HK-2 (cell line): ENCODE results near the gene KDELR3.

Experiments
- DNase-seq: peaks from one replicate; pipeline ENCODE4 v3.0.0-alpha.2; 2018; ENCODE audit not compliant: unreplicated experiment

KDELR3 gene

DNA sequence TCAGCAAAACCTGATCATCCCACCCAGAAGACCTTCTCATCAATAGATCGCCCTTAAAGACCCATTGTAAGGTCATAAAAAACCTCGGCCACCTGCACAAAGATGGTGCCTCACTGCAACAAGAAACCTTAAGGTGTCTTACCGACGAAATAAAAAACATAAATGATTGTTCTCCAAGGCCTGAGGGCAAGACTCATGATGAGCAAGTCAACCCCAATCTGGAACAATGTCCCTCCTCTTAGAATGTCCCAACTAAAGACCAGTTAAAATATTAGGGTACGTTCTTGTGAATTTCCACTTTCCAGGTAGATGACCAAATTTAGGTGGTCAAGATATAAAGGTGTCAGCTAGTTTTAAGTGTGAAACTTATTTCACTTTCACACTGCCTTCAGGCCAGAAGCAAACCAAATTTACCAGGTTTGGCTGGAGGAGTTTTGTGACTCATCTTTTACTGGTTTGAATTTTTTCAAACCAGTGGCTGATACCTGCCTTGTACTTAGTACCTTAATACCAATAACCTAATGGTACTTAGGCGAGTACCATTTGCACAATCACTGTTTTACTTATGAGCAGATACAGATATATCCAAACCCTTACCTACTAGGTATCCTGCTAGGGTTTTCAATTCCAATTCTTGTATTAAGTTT lies 14.9 kb downstream of the KDELR3 start:
- DNase-seq = no peak

DNA sequence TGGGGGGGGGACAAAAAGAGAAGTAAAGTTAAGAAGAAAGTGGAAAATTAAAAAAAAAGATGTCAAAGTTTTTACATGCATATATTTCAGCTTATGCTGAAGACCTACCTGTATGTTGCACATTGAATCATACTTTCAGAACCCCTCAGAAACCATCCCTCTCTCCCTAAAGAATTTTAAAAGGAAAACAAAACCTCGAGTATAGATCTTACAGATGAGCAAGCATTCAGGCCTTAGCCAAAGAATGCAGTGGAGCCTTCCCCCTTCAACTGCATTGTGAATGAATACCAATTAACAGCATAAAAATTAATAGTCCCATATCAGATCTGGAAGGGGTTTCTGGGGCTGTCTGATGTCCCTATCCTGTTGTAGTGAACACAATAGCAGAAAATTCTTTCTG lies 16.3 kb downstream of the KDELR3 start:
- DNase-seq = no peak

DNA sequence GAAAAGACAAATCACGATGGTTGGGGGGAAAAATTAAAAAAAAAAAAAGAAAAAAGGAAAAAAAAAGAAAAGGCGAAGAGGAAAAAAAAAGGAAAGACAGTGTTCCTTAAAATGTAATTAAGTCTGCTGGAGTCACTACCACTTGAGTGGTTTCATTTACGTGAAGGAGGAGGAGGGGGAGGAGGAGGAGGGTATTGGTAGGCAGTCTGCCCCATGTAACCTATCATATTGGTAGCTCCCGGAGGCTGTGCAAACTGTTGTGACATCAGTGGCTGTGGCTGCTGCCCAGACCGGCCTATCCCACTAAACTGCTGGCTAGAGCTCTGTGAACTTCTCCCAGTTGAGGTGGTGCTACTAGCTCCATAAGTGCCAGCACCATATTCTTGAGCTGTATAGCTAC lies 17.9 kb downstream of the KDELR3 start:
- DNase-seq = no peak

DNA sequence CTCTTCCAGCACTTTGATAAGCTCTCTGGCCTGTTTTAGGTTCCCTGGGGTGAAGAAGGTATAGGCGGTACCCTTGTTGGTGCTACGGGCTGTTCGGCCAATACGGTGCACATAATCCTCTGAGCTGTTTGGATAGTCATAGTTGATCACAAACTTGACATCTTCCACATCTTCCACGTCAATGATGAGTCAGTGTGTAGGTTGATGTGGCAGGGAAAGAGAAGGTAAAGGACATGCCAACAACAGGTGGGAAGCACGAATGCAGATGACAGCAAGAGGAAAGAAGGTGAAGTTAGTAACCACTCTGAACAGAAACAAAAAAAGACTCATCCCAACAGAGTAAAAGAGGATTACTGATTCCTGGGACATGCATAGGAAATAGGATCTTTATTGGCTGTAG lies 20.1 kb downstream of the KDELR3 start:
- DNase-seq = no peak

DNA sequence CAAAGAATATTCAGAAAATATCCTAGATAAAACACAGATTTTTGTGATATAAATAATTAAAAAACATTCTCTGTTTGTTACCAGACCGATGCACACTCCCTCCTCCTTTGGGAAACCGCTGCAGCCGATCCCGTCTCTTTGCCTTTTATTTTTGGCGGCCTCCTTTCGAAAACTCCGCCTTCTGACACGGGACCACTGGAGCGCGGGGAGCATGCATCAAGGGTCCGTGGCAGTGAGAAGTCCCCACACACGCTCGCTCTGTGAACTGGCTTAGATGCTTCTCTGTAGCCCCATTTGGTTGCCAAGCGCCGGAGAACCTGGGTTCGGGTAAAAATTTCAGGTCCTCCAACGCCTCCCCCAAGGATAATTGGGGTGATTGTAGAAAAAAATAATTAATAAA lies 21.2 kb downstream of the KDELR3 start:
- DNase-seq = no peak

DNA sequence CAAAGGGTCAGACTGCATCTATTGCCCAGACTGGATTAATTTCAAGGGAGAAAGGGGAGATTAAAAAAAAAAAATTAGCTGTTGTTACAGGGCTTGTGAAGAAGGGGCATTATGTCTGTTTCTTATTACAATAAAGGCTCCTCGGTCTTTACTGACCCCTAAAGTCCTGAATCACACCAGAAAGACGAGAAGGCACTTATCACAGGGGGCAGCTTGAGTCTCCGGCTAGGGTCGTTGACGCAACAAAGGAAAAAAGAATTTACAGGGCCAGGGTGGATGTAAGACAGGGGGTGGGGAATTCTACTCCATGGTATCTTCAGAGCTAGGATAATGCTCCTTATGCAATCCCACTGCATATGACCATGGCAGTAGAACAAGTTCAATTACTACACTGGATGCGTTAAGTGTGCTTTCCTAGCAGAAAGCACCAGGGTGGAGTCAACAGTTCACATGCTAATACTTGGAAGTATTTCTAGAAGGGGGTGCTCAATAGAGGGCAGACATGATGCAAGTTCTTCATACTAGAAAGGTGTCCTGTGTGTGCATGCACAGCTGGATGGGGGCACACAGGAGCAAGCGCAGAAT lies 21.8 kb downstream of the KDELR3 start:
- DNase-seq = no peak

DNA sequence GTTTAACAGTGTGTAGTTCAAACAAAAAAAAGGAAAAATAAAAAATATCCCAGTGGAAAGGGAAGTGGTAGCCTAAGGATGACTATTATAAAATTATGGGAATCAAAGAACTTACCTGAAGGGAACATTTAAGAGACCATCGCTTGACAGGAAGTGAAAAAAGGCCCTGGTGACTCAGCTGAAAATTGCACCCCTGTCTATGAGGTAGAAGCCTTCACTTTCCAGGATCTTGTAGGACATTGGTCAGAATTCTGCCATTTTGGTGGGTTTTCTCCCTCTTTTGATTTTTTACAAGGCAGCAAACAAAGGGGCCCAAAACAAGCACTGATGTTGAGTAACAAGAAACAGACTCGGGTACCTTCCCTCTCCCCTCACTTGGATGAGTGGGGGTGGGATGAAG lies 22.6 kb downstream of the KDELR3 start:
- no peak for DNase-seq

DNA sequence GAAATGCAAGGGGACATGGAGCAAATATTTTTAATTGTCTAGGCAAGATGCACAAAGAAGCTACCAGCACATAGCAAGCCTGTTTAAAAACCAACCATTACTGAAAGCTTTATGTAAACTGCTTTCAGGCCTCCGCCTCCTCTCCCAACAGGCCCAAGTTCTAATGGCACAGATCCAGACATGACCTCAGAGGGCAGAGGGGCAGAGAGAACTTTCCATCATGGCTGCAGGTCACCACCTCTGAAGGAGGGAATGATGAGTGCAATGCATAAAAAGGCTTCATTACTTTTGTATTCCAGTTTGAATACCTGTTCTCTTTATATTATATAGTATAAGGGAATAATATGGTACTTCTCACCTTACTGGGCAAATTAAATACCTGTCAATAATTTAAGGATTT lies 23.0 kb downstream of the KDELR3 start:
- DNase-seq = no peak

DNA sequence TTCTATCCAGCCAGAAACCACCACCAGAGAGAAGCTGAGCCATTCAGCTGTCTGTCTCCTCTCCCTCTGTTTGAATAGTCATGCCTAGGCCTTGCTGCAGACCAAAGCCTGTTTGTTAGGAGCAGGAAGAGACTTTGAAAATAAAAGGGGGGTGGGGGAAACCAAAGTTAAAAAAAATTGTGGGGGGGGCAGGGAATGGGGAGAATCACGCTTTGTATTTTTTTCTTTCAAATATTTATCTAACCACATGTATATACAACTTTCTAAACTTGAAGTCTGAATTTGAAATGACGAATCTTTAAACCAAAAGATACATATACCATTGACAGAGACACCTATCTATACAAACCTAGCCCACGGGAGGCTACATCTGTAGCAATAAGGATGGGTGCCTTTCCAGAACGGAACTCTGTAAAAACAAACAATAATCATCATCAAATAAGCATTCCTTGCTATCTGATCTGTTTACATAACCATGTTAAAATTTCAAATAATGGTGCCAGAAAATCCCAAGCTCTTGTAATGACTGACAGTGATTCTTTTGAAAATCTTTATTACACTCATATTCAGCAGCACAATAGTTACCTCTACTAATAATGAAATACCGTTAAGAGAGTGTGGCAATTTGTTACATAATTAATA lies 23.9 kb downstream of the KDELR3 start:
- DNase-seq = no peak

DNA sequence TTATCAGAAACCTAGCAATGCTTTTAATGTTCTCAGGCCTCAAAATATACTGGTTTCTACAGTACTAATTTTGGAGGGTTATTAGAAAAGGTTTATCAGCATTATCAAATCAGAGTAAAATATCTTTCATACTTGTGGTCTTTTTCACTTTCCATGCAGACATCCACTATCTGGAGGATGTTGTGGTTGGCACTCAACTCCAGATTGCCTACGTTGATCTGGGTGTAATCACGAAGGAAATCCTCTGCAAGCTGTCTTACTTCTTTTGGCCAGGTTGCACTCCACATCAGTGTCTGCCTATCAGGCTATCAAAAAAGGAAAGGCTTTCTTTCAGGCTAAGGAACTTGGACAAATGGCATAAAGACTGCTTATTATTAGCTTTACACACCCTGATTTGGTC lies 26.6 kb downstream of the KDELR3 start:
- no peak for DNase-seq

DNA sequence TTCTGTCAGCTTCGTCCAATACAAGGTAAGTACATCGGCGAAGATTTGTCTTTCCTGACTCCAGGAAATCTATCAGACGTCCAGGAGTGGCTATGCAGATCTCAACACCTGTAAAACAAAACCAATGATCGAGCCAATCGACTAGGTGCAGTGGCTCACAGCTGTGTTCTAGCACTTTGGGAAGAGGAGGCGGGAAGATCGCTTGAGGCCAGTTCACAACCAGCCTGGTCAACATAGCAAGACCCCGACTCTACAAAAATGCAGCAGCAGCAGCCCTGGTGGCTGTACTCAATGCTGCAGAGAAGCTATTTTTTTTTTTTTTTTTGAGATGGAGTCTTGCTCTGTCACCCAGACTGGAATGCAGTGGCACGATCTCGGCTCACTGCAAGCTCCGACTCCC lies 27.0 kb downstream of the KDELR3 start:
- no peak for DNase-seq

DNA sequence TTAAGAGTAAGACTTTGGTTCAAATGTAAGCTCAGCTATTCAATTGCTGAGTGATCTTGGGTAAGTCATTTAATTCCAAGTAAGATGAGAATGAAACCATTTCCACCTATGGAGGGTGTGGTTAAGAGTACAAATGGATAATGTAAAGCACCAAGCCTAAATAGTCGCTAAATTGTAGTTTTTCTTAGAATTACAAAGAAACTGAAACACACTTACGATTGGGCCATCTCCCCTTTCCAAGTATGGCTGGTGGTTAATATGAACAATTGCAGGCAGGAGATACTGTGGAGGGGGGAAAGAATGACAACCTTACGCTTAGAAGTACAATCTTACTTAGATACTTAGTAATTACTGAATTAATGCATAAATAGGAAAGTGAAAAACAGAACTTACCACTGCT lies 30.0 kb downstream of the KDELR3 start:
- no peak for DNase-seq

DNA sequence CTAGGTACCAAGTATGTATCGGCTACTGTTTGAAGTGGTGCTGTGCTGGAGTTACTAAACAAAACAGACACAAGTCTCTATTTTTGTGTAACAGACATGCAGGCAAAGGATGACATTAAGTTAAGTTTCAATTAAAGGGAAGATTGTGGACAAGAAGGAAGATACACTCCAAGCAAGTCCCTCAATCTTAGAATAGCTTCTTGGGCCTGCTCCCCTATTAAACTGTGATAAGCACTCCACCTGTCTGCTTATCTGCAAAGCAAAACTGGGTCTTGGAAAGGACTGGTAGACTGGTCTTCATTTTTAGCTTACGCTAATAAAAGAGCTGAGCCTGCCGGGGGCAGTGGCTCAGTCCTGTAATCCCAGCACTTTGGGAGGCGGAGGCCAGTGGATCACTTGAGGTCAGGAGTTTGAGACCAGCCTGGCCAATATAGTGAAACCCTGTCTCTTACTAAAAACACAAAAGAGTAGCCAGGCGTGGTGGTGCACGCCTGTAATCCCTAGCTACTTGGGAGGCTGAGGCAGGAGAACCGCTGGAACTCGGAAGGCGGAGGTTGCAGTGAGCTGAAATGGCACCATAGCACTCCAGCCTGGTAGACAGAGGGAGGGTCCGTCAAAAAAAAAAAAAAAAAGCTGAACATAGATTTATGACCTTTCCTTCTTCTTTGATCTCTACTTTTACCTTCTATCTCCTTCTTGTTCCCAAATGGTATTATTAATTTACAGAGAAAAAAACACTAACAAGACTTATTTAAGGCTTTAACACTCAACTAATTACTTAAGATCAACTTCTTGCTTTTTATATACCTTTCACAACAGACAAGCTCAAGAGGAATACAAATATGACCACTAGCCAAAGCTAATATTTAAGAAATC lies 34.1 kb downstream of the KDELR3 start:
- DNase-seq = no peak

DNA sequence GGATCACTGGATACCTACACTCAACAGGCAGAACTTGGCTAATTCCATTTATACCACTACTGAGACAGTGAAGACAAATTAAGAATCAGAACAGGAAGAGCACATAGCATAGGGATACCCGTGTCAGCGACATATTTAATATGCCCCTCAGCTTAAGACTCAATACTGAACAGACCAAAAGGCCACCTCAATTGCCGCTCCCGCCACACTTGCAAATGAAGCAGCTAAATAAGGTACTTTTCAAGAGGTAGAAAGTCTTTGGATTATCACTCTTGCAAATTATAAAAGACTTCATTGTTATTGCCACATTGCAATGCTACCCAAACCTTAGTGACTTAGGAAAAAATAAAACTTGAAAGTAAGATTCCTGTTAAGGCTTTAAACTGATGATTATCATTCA lies 35.1 kb downstream of the KDELR3 start:
- no peak for DNase-seq

DNA sequence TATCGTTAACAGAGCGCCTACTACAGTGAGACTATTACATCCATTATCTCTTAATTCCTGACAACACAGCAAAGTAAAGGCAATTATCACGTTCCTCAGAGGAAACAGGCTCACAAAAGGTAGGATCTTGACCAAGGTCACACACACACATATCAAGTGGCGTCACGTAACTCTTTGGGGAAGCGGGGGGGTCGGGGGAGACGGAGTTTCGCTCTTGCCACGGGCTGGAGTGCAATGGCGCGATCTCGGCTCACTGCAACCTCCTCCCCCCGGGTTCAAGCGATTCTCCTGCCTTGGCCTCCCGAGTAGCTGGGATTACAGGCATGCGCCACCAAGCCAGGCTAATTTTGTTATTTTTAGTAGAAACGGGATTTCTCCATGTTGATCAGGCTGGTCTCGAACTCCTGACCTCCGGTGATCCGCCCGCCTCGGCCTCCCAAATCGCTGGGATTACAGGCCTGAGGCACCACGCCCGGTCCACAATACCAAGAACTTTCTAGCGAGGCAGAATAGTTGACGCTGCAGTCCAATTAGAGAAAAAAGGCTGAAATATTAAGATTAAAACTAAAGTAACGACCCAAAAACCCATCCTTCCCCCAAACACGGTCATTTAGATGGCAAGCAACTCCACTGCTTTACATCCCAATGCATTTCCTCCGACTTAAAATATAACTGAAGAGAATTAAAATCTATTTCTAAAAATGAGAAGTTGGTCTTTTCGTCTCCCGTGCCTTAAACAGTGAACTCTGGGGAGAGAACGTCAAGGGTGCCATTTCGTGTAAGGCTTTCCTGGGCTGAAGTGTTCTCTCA lies 37.0 kb downstream of the KDELR3 start:
- DNase-seq = peak; percentile 57

DNA sequence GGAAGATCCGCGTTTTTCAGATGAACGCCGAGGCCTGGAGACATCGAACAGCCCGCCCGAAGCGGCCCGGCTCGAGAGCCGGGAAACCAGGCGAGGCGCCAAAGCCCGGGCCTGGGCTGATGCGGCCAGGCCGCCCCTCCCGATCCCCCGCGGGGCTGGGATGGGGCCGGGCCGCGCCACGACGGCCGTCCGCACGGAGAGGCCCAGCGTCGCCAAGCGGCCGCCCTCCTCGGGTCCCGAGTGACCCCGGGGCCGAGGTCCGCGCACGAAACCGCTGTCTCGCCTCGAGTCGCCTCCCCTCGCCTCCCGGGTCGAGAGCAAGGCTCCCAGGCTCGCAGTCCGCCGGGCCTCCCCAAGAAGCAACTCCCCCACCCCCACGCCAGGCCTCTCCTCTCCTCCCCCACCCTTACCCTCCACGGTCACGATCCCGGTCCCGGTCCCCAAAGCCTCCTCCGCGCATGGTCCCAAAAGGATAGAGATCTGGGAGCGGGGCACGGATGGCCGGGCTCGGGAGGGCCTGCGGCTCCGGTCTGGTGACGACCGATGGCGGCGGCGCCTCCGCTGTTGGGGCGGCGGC lies 37.7 kb downstream of the KDELR3 start:
- peak; percentile 45 for DNase-seq

DNA sequence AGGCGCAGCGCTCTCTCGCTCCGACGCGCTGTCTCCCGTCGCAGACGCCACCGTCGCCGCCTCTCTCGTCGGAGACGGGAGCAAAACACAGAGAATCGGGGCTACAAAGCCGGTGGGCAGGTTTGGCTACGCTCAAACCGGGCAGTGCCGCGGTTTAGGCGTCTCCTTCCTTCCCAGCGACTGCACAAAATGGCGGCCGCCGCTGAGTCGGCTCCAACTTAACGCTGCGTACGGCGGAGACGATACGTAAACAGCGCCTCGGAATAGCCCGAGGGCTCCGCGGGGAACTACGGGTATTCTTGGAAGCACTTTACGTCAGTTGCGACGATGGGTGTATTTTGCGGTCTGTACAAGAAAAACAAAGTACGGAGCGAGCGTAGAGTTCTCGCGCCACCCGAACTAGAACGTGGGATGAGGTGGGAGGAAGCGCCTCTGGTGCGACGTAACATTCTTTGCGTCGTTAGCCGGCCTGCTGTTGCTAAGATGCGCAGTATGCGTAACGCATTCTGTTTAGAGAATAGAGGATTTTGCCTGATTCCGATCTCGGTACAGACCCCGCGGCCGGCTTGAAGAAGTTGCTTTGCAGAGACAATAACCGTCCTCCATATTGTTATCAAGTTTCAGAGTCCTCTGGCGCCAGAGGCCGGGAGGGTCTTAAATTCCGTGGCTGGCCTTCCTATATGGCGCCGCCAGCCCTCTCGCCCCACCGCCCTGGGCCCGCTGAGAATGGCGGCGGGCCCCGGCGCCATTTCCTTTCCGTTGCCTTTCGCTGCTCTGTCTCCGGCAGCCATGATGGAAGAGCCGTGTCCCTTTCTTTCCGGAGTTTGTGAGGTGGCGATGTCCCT lies 38.4 kb downstream of the KDELR3 start, which contains the start of gene DDX17:
DDX17 (minus strand) TSS at position 194 of the 845 bp plus-strand sequence.
- peak; percentile 88 for DNase-seq

DNA sequence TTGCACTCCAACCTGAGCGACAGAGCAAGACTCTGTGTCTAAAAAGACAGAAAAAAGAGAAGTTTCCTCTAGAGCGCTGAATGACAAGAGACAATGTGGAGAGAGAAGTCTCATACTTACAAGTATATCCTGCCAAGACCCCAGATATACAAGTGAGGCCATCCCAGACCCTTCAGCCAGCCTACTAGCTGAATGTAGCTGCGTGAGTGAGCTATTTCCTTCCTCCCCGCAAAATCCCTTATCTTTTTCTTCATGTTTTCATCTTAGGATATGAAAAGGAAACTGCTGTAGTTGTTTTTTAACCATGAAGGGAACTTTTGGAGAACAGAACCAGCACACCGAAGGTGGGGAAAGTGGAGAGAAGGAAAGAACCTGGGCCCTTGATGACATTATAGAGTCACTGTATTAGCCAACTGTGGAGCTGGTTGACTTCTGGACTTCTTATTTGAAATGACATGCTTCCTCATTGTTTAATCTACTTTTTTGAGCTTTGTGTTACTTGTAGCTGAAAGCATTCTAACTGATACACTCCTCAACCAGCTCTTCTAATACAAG lies 42.6 kb downstream of the KDELR3 start:
- DNase-seq = no peak

DNA sequence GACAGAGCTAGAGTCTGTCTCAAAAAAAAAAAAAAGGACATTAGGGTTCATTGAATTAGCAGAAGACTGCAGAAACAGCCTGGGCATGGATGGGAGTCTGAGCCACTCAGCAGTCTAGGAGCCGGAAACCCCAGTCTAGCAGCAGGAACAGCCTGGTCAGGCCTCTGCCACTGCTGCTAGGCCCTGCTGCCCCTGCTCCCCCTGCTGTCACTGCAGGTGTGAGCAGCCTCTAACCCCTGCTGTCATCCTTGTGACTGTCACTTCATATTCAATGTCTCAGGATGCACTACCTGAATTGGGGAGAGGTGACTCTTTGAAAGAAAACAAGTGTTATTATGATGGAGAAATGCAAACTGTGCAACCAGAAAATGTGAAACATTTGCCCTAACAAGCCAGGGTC lies 45.2 kb downstream of the KDELR3 start:
- no peak for DNase-seq

DNA sequence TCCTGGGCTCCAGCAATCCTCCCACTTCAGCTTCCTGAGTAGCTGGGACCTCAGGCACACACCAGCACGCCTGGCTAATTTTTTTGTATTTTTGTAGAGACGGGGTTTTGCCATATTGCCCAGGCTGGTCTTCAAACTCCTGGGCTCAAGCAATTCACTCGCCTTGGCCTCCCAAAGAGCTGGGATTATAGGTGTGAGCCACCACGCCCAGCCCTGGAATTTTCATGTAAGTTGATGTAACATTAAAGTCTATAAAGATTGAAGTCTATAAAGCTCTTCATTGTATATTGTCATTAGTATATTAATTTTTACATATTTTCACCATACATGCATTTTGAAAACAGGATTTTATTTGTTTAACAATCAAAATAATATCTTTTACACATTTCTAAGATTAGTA lies 50.7 kb downstream of the KDELR3 start:
- no peak for DNase-seq
